ENCODE data around the gene CASK.

DNA sequence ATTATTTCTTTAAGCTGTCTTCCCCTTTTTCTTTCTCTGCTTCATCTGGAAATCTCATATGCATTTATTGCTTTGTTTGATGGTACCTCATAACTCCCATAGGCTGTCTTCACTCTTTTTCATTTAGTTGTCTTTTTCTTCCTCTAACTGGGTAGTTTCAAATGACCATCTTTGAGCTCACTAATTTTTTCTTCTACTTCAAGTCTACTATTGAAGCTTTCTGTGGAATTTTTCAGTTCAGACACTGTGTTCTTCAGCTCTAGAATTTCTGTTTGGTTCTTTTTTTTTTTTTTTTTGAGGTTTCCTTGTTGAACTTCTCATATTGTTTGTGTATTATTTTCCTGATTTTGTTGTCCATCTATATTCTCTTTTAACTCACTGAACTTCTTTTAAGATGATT is 23.0 kb downstream of the CASK start:
- TF ChIP-seq, protein P1, sequence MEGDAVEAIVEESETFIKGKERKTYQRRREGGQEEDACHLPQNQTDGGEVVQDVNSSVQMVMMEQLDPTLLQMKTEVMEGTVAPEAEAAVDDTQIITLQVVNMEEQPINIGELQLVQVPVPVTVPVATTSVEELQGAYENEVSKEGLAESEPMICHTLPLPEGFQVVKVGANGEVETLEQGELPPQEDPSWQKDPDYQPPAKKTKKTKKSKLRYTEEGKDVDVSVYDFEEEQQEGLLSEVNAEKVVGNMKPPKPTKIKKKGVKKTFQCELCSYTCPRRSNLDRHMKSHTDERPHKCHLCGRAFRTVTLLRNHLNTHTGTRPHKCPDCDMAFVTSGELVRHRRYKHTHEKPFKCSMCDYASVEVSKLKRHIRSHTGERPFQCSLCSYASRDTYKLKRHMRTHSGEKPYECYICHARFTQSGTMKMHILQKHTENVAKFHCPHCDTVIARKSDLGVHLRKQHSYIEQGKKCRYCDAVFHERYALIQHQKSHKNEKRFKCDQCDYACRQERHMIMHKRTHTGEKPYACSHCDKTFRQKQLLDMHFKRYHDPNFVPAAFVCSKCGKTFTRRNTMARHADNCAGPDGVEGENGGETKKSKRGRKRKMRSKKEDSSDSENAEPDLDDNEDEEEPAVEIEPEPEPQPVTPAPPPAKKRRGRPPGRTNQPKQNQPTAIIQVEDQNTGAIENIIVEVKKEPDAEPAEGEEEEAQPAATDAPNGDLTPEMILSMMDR (IDR thresholded peaks at IDR 0.05) = no peak
- TF ChIP-seq POLR2A (IDR thresholded peaks at IDR 0.05) = no peak

Data from adrenal gland (tissue), 5 donors.